Stimulated activated naive CD8-positive, alpha-beta T cell treated with anti-CD3 and anti-CD28 coated beads, Interleukin-15, Interleukin-2, amounts not matched to agents 100 U/mL and 50 U/mL, for 24 hours (primary cell): ENCODE measurements around the gene CHMP2A.
A peak's percentile ranks its signal among the peaks of the same experiment; 100 is the strongest.
"Not testable (repeated sequence)": the region's sequence is repeated elsewhere in the genome, so short reads cannot be mapped to it uniquely, and the experiment has no call there.

Experiments
- ATAC-seq: fragments of 150-1000 bp; cut with Tn5 transposase; one replicate; pipeline ENCODE4 v1.10.0; 2021
- DNase-seq: peaks from one replicate; pipeline ENCODE4 v3.0.0; 2021

Gene CHMP2A

DNA sequence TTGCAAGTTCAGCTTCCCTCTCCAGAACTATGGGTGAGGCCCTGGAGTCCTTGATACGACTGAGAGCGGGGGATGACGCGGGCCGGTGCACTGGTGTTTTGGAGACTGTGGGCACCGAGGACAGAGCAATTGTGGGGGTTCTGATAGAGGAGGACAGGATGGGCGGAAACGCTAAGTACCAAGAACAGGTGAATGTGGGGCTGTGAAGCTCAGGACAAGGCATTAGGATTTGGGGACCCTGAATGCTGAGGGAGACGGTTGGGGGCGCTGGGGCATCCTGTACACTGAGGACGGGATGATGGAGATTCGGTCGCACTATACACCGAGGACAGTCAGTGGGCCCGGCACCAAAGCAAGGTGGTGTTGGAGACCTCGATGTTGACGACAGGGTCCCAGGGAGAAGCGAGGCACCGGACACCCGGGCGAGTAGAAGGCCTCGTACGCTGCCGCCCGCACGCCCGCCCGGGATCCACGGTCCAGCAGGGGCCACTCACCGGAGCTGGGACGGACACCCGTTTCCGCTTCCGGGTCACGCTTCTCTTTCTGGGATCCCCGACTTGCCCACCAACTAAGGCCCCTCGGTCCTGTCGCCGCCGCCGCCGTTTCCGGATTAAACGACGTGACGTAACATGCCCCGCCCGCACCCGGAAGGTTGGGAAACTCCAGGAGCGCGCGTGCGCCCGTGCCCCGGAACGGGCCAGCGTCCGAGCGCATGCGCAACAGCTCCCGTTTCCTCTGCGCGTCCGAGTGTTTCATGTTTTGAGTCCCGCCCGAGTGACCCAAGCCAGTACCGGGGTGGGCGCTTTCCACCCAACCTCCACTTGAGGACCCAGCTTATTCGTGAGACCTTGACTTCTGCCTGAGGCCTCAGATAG is at the start of gene CHMP2A:
TSS of gene CHMP2A (minus strand) at position 612 of the 875 bp plus-strand sequence. CDS start 893 bp downstream, outside the sequence.
- DNase-seq (peak; percentile 99), ATAC-seq (peak; percentile 50)

DNA sequence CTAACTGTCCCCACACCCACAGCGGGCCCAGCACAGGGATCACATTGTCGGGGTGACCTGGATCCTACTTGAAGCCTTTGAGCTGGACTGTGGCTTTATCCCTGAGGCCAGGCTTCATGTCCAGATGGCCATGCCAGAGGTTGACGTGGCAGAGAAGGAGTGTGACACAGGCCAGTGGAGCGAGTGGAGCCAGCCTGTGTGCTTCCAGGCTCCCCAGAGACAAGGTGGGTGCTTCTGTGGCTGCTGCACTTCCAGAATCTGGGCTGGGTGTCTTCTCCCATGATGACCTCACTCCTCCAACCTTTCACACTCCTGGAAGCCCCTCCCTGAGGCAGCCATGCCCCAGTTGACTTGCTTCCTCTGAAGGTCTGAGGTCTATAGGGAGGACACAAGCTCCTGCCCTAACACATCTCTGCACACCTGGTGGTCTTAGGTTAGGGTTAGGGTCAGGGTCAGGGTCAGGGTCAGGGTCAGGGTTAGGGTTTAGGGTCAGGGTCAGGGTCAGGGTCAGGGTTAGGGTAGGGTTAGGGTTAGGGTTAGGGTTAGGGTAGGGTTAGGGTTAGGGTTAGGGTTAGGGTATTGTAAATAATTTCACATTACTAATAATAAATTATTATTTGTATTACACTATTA is 31.3 kb upstream of the CHMP2A start:
- DNase-seq = no peak
- ATAC-seq = no peak

DNA sequence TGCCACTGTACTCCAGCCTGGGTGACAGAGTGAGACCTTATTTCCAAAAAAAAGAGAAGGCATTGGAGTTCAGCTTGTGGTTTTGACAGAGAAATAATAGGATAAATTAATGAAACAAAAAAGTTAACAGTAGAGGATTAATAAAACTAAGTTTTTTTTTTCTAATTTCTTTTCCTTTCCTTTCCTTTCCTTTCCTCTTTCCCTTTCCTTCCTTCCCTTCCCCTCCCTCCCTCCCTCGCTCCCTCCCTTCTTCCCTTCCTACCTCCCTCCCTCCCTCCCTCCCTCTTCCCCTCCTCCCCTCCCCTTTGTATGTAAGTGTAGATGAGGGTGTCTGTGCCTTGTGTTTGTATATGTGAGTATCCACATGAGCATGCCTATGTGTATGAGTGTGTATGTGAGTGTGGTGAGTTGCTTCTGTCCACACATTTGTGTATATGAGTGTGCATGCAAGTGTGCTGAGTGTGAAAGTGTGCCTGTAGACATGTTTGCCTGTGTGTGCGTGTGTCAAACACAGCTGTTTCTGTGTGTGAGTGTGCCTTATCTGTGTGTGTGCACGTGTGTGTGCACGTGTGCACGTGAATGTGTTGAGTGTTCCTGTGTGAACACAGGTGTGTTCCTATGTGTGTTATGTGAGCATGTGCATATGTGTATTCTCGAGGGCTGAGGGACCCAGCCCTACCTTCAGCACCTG is 30.7 kb upstream of the CHMP2A start:
- ATAC-seq (no peak), DNase-seq (no peak)

DNA sequence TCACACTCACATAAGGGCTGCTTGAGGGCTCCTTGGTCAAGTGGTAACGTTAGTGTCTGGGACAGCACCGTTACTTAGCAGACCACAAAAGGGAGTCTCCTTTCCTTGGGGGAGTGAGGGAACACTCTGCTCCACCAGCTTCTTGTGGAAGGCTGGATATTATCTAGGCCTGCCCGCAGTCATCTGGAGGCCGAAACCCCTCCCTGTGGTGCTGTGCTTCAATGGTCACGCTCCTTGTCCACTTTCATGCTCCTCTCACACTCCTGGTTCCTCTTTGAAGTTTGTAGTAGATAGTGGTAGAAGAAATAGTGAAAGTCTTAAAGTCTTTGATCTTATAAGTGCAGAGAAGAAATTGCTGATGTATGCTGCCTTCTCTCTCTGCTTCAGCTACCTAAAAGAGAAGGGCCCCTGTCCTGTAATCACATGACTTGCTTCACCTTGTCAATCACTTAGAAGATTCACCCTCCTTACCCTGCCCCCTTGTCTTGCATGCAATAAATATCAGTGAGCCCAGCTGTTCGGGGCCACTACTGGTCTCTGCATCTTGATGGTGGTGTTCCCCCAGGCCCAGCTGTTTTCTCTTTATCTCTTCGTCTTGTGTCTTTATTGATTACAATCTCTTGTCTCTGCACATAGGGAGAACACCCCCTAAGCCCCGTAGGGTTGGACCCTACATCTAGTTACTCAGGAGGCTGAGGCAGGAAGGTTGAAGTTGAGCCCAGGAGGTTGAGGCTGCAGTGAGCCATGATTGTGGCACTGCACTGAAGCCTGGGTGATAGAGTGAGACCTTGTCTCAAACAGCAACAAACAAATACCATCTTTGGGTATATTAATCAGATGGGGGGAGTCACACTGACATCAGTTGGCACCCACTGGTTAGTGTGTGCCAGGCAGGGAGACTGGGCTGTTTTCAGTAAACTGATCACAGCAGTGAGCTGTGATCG is 29.9 kb upstream of the CHMP2A start:
- DNase-seq (peak; percentile 2), ATAC-seq (no peak)

DNA sequence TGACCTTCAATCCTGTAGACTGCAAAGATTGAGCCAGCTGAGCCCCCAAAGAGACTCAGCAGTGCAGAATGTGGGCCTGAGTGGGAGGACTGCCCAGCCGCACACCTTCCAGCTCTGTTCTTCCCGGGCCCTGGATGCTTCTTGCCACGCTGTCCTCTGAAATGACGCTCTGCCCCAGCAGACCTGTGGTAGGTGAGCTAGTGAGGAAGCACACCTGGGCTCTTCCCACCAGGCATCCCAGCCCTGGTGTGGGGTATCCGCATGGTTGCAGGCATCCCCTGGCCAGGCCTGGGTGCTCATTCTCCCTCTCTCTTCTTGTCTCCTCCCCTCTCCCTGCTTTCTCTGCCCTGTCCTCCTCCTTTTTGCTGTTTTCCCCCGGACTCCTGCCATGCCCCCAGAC is 28.1 kb upstream of the CHMP2A start:
- ATAC-seq (no peak), DNase-seq (no peak)

DNA sequence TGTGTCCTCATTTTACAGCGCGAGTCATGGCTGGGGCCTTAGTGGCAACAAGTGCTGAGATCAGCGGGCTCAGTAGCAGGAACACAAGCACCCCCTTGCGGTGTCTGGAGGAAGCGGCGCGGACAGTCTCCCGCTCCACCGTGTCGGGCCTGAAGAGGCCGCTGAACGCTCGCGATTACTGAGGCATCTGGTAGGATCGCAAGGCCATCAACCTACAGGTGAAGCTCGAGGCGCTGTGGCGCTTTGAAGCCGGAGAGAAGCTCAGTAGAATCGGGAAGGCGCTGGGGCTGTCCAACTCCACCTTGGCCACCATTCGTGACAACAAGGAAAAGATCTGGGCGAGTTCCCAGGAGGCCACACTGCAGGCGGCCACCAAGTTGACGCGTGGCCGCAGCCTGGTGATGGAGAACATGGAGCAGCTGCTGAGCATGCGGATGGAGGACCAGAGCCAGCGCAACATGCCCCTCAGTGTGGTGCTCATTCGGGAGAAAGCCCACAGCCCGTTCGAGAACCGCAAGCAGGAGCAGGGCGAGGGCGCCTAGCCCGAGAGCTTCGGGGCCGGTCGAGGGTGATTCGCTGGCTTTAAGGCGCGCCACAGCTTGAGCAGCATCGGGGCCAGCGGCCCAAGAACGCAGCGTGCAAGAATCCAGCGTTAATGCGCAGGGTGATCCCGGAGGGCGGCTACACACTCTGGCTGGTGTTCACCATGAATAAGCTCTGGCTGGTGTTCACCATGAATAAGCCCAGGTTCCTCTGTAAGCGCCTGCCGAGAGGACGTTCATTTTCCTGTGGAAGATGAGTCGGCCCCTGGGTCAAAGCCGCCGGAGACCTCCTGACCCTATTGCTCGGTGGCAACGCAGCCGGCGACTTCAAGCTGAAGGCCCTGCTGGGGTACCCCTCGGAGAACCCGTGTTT is 26.6 kb upstream of the CHMP2A start:
- DNase-seq (peak; percentile 93), ATAC-seq (peak; percentile 93)

DNA sequence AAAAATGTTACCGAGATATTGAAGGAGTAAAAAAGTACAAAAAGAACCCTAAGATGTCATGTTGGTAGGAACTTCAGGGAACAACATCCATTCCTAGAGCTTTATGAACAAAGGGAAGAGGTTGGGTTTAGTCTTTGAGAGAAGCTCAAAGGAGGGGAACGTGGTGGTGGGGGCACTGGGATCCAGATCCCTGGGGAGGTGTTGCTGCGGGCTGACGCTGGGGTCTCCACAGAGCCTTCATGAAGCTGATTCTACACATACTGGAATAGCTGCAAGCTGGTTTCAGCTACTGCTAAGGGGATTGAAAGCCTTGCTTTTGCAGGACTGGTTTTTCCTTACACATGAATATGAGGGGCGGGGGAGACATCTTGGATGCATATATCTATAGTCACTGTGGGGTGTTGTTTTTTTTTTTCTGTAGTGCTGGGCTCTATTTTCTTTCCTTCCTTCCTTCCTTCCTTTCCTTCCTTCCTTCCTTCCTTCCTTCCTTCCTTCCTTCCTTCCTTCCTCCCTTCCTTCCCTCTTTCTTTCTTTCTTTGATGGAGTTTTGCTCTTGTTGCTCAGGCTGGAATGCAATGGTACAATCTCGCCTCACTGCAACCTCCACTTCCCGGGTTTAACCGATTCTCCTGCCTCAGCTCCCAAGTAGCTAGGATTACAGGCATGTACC is 24.7 kb upstream of the CHMP2A start:
- DNase-seq = peak; percentile 3
- ATAC-seq = no peak

DNA sequence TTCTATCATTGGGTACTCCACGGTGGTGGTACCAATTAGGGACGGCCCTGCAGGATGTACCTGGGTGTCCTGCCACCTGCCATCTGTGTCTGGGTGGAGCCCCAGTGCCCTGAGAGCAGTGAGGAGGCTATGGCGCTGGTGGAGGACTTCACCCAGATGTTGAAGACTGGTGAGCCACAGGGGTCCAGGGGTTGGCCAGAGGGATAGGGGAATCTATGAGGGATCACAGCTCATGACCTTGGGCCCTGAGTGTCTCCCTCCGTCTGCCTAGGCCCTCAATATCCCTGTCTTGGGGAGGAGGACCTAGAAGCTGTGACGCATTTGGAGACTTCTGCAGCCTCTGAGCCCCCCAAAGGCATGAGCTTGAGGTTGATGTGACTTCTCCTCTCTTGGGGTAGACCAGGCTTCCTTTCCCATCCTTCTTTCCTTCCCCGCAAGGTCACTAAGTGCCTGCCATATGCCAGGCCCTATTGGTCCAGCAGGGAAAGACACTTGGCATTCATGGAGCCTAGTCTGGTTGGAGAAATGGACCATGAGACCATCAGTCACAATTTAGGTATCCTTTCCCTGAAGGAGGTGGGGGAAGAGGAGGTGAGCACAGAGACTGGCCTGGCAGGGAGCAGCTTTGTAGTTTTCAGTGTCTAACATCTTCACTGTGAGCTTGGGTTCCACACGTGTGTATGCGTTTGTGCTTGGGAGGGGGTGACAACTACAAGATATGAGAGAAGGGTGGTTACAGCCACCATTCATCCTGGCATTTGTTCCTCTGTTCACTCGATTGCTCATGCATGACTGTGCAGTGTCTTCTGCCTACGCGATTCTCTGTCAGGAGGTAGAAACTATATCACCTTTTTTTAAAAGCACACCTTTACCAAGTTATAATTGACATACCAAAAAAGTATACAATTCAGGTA is 23.4 kb upstream of the CHMP2A start:
- DNase-seq (peak; percentile 19), ATAC-seq (no peak)

DNA sequence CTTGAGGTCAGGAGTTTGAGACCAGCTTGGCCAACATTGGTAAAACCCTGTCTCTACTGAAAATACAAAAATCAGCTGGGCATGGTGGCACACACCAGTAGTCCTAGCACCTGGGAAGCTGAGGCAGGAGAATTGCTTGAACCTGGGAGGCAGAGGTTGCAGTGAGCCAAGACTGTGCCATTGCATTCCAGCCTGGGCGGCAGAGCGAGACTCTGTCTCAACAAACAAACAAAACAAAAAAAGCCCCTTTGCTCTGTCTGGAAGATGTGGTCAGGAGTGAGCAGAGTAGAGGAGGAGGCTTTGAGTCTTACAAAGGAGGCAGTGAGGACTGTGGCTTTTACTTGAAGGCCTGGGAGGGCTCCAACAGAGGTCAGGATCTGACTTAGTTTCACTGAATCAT is 22.7 kb upstream of the CHMP2A start:
- peak; percentile 3 for DNase-seq
- not testable (repeated sequence) for ATAC-seq

DNA sequence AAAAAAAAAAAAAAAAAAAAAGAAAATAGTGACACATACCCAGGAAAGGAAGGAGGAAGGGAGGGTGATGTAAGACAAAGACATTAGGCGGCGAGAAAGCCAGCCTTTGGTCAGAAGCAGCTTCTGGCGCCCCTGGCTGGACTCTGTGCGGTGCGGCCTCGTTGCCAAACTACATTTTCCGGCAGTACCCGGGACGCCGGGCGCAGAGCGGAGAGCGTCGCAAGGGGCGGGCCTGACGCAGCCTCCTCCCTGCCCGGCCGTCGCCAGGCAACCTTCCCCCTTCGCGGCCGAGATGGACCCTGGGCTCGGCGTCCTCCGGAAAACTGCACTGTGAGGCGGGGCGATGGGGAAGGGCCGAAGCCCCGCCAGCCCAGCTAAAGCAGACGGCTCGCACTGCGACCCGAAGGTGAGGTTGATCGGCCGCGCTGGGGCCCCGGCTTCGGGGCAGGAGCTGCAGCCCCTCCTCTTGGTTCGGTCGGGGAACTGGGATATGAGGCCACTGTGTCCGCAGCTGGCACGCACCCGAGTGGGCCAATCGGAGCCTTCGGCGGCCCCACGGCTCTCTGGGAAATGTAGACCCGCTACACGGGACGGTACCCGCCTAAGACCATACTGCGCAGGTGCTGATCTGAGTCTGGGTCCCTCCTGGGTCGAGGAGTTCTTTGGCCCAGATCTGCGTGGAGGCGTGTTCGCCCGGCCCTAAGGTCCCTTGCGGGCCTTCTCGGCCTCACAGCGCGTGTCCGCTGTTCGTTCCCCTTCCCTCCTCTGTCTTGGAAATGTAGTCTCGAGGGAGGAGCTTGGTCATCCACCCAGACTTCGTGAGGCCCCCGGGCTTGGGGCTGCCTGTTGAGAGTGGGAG is 20.5 kb upstream of the CHMP2A start:
- DNase-seq (peak; percentile 86), ATAC-seq (peak; percentile 50)

DNA sequence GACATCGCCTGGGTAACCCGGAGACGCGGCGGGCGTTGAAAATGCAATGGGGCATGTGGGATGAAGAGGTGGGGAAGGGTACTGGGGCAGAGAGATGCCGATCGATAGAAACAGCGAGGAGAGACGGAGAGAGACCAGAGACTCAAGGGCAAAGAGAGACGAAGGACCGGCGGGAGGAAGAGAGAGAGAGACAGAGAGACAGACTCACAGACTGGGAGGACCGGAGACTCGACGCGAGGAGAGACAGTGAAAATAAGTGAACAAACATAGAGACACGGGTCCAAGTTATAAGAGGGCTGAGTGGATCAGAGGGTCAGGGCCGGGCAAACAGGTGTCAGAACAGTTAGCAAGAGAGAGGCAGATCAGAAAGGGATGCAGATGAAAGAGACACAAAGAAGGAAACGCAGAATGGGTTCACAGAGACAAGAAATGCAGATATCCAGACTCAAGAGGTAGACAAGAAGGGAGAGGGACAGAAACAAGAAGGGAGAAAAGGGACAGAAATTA is 18.8 kb upstream of the CHMP2A start:
- ATAC-seq = no peak
- DNase-seq = no peak

DNA sequence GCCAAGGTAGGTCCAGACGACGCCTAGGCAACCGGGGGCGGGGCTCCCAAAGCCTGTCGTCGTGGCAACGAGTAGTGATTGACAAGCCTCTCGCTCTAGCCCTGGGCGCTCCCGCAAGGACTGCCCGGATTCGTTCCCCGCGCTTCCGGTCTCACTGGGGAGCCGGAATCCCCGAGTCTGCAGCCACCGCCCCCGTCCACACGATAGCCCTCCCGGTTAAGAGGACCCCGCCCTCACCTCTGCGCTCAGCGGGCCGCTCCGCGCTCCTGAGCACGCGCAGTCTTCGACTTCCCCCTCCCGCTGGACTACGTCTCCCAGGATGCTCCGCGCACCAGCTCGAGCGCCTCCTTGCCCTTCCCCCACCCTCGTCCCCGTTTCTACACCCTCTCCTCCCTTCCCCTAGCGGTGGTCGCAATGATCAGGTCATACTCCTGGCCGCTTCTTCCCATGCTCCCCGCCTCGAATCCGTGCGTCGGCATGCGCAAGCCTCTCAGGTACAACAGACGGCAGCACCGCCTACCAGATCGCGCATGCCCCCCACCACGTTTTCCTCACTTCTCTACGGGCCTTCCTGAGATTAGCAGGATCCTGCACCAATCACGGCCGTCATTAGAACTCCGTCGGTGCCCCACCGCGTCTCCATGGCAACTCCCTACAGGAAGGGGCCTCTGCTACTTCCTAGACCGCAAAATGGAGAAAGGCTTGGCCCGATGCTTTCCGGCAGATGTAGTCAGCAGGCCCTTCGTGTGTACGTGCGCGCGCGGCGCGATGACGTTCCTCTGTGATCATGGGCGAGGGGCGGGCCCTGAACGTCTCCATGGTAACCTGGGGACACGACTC is 18.1 kb upstream of the CHMP2A start, which contains the start of gene MZF1:
TSS of gene MZF1 (minus strand) at position 518 of the 840 bp plus-strand sequence. CDS start 1,946 bp downstream, outside the sequence.
- peak; percentile 68 for ATAC-seq
- DNase-seq = peak; percentile 99

DNA sequence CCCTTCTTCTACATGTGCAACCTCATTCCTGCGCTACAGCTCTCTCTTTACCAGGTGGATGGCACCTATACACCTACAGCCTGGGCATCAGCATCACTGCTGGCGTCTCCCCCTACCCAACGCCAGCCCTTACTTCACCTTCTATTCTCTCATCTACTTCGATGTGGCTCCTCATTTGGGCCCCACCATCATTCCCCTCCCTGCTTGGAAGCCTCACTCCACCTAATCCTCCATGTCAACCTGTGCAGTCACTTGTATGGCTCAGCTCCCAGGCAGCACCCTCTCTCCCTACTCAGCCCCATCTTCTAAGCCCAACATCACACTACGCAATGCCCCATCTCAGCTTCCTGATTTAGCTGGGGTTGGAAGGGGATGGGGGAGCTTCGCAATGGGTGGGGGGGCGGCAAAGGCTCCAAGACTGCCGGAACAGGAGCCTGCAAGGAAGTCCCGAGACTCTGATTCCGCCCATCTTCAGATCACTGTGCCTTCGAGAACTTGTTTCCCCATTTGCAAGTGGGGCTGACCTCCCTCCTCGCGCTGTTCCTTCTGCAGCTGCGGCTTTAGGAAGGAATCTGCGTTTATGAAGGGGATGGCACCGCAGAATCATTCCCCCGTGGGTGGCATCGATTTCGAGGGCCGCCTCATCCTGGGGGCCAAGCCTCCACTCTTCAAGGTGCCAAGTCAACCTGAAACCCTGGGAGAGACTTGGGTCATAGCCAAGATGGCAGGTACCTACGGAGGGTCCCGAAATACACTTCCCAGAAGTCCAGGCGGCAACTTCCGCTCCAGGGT is 17.3 kb upstream of the CHMP2A start:
- ATAC-seq (no peak), DNase-seq (no peak)

DNA sequence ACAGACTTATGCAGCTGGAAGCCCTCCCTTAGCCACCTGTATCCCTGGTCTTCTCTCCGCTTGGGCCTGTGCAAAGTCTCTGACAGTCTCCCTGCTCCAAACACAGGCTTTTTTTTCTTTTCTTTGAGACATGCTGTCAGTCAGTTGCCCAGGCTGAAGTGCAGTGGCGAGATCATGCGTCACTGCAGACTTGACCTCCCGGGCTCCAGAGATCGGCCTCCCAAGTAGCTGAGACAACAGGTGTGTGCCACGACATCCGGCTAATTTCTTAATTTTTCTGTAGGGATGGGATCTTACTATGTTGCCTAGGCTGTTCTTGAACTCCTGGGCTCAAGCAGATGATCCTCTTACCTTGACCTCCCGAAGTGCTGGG is 16.7 kb upstream of the CHMP2A start:
- ATAC-seq (no peak), DNase-seq (peak; percentile 6)

DNA sequence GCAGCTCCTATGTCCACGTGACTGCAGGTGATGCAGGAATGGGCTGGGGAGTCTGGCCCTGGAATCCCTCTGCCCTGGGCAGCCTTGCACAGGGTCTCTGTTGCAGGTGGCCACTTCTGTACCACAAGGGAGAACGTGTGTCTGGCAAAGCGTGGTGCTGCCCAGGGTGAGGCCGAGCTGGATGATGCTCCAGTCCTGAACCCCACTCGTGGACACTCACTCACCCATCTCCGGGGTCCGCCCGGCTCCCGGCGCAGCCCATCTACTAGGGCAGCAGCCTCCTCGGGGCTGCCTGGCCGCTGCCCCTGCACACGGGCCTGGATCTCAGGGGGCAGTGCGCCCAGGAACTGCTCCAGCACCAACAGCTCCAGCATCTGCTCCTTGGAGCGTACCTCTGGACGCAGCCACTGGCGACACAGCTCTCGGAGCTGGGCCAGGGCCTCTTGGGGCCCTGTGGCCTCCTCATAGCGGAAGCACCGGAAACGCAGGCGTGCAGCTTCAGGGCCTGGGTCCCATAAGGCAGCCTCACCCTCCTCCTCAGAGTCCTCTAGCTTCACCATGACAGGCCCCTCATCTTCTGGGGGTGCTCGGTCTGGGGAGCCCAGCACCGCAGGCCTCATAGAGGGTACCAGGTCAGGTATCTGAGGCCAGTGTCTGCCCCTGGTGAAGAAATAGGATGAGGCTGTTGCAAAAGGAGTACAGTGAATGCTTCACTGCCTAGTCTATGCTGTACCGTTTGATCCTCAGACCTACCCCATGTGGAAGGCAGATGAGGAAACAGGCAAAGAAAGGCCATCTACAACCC is 16.1 kb upstream of the CHMP2A start:
- peak; percentile 3 for DNase-seq

More for the DNA sequence above, 16.1 kb upstream of the CHMP2A start:
- ATAC-seq = no peak
